AG09309 (cell line): ENCODE measurements around the gene DMXL1.
A peak's percentile ranks its signal among the peaks of the same experiment; 100 is the strongest.
"Not testable (repeated sequence)": the region's sequence is repeated elsewhere in the genome, so short reads cannot be mapped to it uniquely, and the experiment has no call there.

Experiments used
- DNase-seq: peaks from one replicate; pipeline ENCODE4 v3.0.0-alpha.2; 2010; ENCODE audit warnings: low read depth
- H3K4me3 ChIP-seq: 2 replicates; pipeline ENCODE4 v1.5.1; 2011; ENCODE audit warnings: mild to moderate bottlenecking, low read depth, low read length, moderate library complexity; ENCODE audit not compliant: control insufficient read depth
- CTCF ChIP-seq: IDR thresholded peaks from 2 replicates; pipeline ENCODE4 v1.5.1; 2011; ENCODE audit warnings: mild to moderate bottlenecking, low read depth, low read length, inconsistent platforms; ENCODE audit not compliant: insufficient read depth, control insufficient read depth; ENCODE audit errors: missing control alignments

The DMXL1 gene

GRCh38 chr5:119176785-119177184 lies 105.9 kb downstream of the DMXL1 start:
- no peak overlapping the region for H3K4me3 ChIP-seq

GRCh38 chr5:119177226-119177625 lies 106.3 kb downstream of the DMXL1 start:
- H3K4me3 ChIP-seq: no peak overlapping the region
- no peak for DNase-seq
- no peak for TF ChIP-seq CTCF

More at GRCh38 chr5:119176785-119177184, 105.9 kb downstream of the DMXL1 start:
- no peak for TF ChIP-seq CTCF
- DNase-seq: no peak

- no peak for TF ChIP-seq CTCF
- no peak for DNase-seq
- H3K4me3 ChIP-seq: no peak overlapping the region
Measured at GRCh38 chr5:119178435-119178834, 107.5 kb downstream of the DMXL1 start.

- no peak overlapping the region for H3K4me3 ChIP-seq
- TF ChIP-seq CTCF: no peak
- peak; percentile 0 for DNase-seq
Measured at GRCh38 chr5:119179857-119180641, 109.2 kb downstream of the DMXL1 start.

GRCh38 chr5:119185512-119185911 lies 114.6 kb downstream of the DMXL1 start:
- not testable (repeated sequence) for DNase-seq, H3K4me3 ChIP-seq

- TF ChIP-seq CTCF: no peak
- H3K4me3 ChIP-seq: no peak overlapping the region
- DNase-seq: no peak
Measured at GRCh38 chr5:119187776-119188529, 117.1 kb downstream of the DMXL1 start.

- no peak for DNase-seq
- no peak for TF ChIP-seq CTCF
- H3K4me3 ChIP-seq: no peak overlapping the region
Measured at GRCh38 chr5:119190470-119191095, 119.7 kb downstream of the DMXL1 start.
